ENCODE data around the gene NEU1.
"Not testable (repeated sequence)": the region's sequence is repeated elsewhere in the genome, so short reads cannot be mapped to it uniquely, and the experiment has no call there.

Gene NEU1

DNA sequence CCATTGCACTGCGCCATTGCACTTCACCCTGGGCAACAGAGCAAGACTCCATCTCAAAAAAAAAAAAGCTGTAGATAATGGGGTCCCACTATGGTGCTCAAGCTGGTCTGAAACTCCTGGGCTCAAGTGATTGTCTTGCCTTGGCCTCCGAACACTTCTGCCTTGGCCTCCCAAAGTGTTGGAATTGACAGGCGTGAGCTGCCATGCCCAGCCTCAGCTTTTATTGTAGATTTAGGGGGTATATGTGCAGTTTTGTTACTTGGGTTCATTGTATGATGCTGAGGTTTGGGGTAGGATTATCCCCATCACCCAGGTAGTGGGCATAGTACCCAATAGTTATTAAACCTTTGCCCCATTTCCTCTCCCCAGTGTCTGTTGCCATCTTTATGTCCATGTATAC is 23.7 kb downstream of the NEU1 start:
- DNase-seq (ENCODE audit: low spot score): no peak

DNA sequence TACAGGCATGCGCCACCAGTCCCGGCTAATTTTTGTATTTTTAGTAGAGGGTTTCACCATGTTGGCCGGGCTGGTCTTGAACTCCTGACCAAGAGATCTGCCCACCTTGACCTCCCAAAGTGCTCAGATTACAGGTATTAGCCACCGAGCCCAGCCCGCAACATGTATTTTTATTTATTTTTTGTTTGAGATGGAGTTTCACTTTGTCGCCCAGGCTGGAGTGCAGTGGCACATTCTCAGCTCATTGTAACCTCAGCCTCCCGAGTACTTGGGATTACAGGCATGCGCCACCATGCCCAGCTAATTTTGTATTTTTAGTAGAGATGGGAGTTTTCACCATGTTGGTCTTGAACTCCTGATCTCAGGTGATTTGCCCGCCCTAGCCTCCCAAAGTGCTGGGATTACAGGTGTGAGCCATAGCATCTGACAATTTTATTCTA is 24.5 kb downstream of the NEU1 start:
- not testable (repeated sequence) for DNase-seq (ENCODE audit: low spot score)

GRCh38 chr6:31837369-31838113 is 25.1 kb downstream of the NEU1 start:
- no peak for DNase-seq (ENCODE audit: low spot score)

GRCh38 chr6:31836474-31837368 is 25.9 kb downstream of the NEU1 start:
- no peak for DNase-seq (ENCODE audit: low spot score)

GRCh38 chr6:31836047-31836473 is 26.6 kb downstream of the NEU1 start:
- DNase-seq (ENCODE audit: low spot score): no peak

- peak; percentile 91 for DNase-seq (ENCODE audit: low spot score)
These were observed 28.0 kb downstream of the NEU1 start for GRCh38 chr6:31834367-31835250.

- DNase-seq (ENCODE audit: low spot score): no peak
These were observed 31.0 kb downstream of the NEU1 start for GRCh38 chr6:31831350-31832215.

- peak; percentile 73 for DNase-seq (ENCODE audit: low spot score)
These were observed 31.7 kb downstream of the NEU1 start for GRCh38 chr6:31830886-31831335.

DNA sequence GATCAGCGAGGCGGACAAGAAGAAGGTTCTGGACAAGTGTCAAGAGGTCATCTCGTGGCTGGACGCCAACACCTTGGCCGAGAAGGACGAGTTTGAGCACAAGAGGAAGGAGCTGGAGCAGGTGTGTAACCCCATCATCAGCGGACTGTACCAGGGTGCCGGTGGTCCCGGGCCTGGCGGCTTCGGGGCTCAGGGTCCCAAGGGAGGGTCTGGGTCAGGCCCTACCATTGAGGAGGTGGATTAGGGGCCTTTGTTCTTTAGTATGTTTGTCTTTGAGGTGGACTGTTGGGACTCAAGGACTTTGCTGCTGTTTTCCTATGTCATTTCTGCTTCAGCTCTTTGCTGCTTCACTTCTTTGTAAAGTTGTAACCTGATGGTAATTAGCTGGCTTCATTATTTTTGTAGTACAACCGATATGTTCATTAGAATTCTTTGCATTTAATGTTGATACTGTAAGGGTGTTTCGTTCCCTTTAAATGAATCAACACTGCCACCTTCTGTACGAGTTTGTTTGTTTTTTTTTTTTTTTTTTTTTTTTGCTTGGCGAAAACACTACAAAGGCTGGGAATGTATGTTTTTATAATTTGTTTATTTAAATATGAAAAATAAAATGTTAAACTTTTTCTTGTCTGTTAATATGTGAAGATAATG is 32.9 kb downstream of the NEU1 start:
- peak; percentile 84 for DNase-seq (ENCODE audit: low spot score)

GRCh38 chr6:31827286-31828079 is 35.1 kb downstream of the NEU1 start, which contains the start of gene HSPA1B:
Gene HSPA1B, plus strand, starts transcription at chr6:31827738. Its CDS starts 213 bp downstream, at chr6:31827951.
- DNase-seq (ENCODE audit: low spot score): peak; percentile 99

GRCh38 chr6:31826793-31827285 is 35.8 kb downstream of the NEU1 start:
- DNase-seq (ENCODE audit: low spot score): no peak

GRCh38 chr6:31825553-31825952 is 37.1 kb downstream of the NEU1 start:
- no peak for DNase-seq (ENCODE audit: low spot score)

GRCh38 chr6:31823592-31824196 is 38.9 kb downstream of the NEU1 start:
- not testable (repeated sequence) for DNase-seq (ENCODE audit: low spot score)

- DNase-seq (ENCODE audit: low spot score): peak; percentile 88
These were observed 40.4 kb downstream of the NEU1 start for GRCh38 chr6:31822036-31822821.

DNA sequence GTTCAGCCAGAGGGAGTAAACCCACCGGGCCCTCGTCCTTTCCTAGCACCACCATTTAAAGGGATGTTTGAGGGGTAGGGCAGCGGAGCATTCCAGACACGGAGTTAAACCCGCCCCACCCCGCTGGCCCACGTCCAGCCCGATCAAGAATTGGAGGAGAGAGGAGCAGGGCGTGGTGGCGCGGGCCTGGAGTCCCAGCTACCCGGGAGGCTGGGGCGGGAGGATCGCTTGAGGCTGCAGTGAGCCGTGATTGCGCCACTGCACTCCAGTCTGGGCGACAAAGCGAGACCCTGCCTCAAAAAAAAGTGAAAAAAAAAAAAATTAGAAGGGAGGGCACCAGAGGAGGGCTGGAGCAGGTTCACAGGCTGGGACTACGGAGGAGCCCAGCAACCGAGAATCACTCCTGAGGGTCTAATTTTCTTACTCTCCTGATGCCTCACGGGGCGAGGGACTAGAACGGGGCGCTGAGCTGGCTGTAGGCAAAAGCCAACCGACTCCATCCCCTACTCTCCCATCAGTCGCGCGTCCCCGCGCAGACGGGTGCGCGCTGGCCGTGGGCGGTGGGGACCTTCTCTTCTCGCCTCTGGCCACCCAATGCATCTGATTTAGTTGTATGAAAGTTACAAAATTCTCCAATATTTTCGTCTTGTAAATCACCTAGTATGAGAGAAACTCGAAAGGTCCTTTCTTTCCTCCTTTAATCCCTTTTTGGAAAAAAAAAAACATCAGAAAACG is 41.2 kb downstream of the NEU1 start:
- DNase-seq (ENCODE audit: low spot score): no peak

GRCh38 chr6:31820399-31820798 is 42.2 kb downstream of the NEU1 start:
- DNase-seq (ENCODE audit: low spot score): not testable (repeated sequence)

GRCh38 chr6:31819871-31820299 is 42.7 kb downstream of the NEU1 start:
- no peak for DNase-seq (ENCODE audit: low spot score)

All from globus pallidus (tissue), 1 donor.